Measurements from ENCODE around the gene RPS14. TPM values are rescaled to one million over a fixed set of nuclear protein-coding genes. Genes with fewer than 3 reads are reported as not detected.

Gene RPS14
- total and polyA plus RNA-seq, 2 of the 4 experiments (the other 2 are of a cell fraction), result 6,296 to 7,310 TPM

DNA sequence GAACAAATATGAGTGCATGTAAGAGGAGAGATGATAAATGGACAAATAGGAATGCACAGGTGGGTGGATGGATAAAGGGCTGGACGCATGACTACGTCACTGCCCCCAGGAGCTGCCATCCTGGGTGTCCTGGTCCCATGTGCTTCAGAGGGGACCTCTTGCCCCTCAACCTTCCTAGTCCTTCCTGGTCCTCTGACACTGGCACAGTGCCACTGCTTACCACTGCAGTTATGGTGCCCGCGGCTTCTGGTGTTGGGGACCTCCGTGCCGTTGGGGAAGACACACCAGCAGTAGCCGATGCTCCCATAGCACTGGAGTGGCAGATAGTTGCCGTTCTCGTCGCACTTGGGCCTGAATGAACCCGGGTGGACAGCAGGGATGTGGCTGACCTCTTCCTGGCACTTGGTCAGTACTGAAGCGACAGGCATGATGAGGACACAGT is 46.6 kb downstream of the RPS14 start:
- in situ Hi-C loops (cut with MboI; ENCODE audit: low sequenced_read_pairs), result no loop called here
- TF ChIP-seq CEBPB (IDR thresholded peaks at IDR 0.05; ENCODE audit: low read depth, low read length) (no peak), FOS (IDR thresholded peaks at IDR 0.05; ENCODE audit: low read depth, low read length) (no peak), MAZ (IDR thresholded peaks at IDR 0.05; ENCODE audit: borderline replicate concordance, low read depth, low read length) (no peak), BHLHE40 (IDR thresholded peaks at IDR 0.05; ENCODE audit: low read depth, low read length) (no peak), CHD1 (IDR thresholded peaks at IDR 0.05; ENCODE audit: low read depth, low read length) (no peak), POLR2A (IDR thresholded peaks at IDR 0.05; ENCODE audit: low read depth, low read length) (no peak), RFX5 (IDR thresholded peaks at IDR 0.05; ENCODE audit: low read depth, low read length) (no peak), MXI1 (IDR thresholded peaks at IDR 0.05; ENCODE audit: borderline replicate concordance, low read depth, low read length) (no peak), RCOR1 (IDR thresholded peaks at IDR 0.05; ENCODE audit: insufficient replicate concordance, low read length) (no peak), MAFK (IDR thresholded peaks at IDR 0.05; ENCODE audit: low read depth, low read length) (no peak), SMC3 (IDR thresholded peaks at IDR 0.05; ENCODE audit: low read depth, low read length) (no peak), NFE2L2 (IDR thresholded peaks at IDR 0.05; ENCODE audit: low read depth, low read length) (no peak), RAD21 (IDR thresholded peaks at IDR 0.05; ENCODE audit: low read length) (no peak)
- TF ChIP-seq, protein P1, sequence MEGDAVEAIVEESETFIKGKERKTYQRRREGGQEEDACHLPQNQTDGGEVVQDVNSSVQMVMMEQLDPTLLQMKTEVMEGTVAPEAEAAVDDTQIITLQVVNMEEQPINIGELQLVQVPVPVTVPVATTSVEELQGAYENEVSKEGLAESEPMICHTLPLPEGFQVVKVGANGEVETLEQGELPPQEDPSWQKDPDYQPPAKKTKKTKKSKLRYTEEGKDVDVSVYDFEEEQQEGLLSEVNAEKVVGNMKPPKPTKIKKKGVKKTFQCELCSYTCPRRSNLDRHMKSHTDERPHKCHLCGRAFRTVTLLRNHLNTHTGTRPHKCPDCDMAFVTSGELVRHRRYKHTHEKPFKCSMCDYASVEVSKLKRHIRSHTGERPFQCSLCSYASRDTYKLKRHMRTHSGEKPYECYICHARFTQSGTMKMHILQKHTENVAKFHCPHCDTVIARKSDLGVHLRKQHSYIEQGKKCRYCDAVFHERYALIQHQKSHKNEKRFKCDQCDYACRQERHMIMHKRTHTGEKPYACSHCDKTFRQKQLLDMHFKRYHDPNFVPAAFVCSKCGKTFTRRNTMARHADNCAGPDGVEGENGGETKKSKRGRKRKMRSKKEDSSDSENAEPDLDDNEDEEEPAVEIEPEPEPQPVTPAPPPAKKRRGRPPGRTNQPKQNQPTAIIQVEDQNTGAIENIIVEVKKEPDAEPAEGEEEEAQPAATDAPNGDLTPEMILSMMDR (conservative IDR thresholded peaks at IDR 0.05; ENCODE audit: low read depth, low read length), result no peak
- TF ChIP-seq, protein P2, sequence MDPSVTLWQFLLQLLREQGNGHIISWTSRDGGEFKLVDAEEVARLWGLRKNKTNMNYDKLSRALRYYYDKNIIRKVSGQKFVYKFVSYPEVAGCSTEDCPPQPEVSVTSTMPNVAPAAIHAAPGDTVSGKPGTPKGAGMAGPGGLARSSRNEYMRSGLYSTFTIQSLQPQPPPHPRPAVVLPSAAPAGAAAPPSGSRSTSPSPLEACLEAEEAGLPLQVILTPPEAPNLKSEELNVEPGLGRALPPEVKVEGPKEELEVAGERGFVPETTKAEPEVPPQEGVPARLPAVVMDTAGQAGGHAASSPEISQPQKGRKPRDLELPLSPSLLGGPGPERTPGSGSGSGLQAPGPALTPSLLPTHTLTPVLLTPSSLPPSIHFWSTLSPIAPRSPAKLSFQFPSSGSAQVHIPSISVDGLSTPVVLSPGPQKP (IDR thresholded peaks at IDR 0.05; ENCODE audit: borderline replicate concordance, low read depth, low read length), result no peak
- TF ChIP-seq, protein P3, sequence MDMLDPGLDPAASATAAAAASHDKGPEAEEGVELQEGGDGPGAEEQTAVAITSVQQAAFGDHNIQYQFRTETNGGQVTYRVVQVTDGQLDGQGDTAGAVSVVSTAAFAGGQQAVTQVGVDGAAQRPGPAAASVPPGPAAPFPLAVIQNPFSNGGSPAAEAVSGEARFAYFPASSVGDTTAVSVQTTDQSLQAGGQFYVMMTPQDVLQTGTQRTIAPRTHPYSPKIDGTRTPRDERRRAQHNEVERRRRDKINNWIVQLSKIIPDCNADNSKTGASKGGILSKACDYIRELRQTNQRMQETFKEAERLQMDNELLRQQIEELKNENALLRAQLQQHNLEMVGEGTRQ (IDR thresholded peaks at IDR 0.05; ENCODE audit: low read depth, low read length), result no peak
- CTCF ChIA-PET, result no interaction called here

More for the DNA sequence above, 46.6 kb downstream of the RPS14 start:
- Histone ChIP-seq H3K18ac (ENCODE audit: low read depth, low read length) (no peak overlapping the region), H2AFZ (replicated peaks; ENCODE audit: low read length, poor library complexity) (no peak overlapping the region), H4K8ac (ENCODE audit: low read depth in 2 of 2, low read length in 2 of 2) (no peak overlapping the region), H3K23ac (ENCODE audit: low read depth, low read length) (no peak overlapping the region), H2BK120ac (ENCODE audit: low read depth, low read length) (no peak overlapping the region), H4K5ac (ENCODE audit: low read depth, low read length) (no peak overlapping the region), H2BK15ac (ENCODE audit: low read depth, low read length) (no peak overlapping the region), H3K9ac (ENCODE audit: low read depth, low read length) (no peak overlapping the region), H3K4me1 (ENCODE audit: control insufficient read depth, insufficient read depth, low read length) (peaks cover 14% of the 10 kb centered on the region), H2AK5ac (ENCODE audit: low read depth, low read length) (no peak overlapping the region), H3K79me1 (ENCODE audit: low read depth in 1 of 2, low read length in 2 of 2) (peaks cover 0 to 15% of the 10 kb centered on the region in 2 experiments; a peak in 1 of 4 replicates), H2BK20ac (ENCODE audit: low read depth, low read length) (no peak overlapping the region), H3K9me1 (ENCODE audit: insufficient read depth, low read length) (peaks cover 33% of the 10 kb centered on the region), H3K4ac (ENCODE audit: low read depth, low read length) (no peak overlapping the region), H3K14ac (replicated peaks; ENCODE audit: low read depth, low read length) (no peak overlapping the region), H3K27ac (ENCODE audit: insufficient read depth, low read length) (no peak overlapping the region), H3K4me3 (ENCODE audit: insufficient read depth, low read depth, low read length) (no peak overlapping the region), H4K20me1 (ENCODE audit: insufficient read depth, low read length) (peaks cover 7% of the 10 kb centered on the region; the same call in 1 of the 2 replicates), H3K36me3 (ENCODE audit: control insufficient read depth, insufficient read depth, low read length) (peaks cover 23% of the 10 kb centered on the region), H3K27me3 (ENCODE audit: control insufficient read depth, insufficient read depth, low read length) (no peaks in the 10 kb centered on the region), H2AK9ac (replicated peaks; ENCODE audit: low read depth, low read length, poor library complexity) (no peak overlapping the region), H4K91ac (ENCODE audit: insufficient read depth, low read depth, low read length) (no peak overlapping the region), H2BK5ac (ENCODE audit: low read depth, low read length, poor library complexity, severe bottlenecking) (no peak overlapping the region), H3K4me2 (ENCODE audit: low read depth, low read length) (no peak overlapping the region), H3K56ac (ENCODE audit: extremely low read depth, insufficient read depth, low read length) (no peak overlapping the region), H3K9me3 (ENCODE audit: control insufficient read depth, insufficient read depth, low read length) (no peaks in the 10 kb centered on the region)
- WGBS, 2 experiments (ENCODE audit: extremely low coverage in 2 of 2, insufficient read length in 1 of 2), result 100% methylated on average over 4 of the region's 12 CpGs; no CpG with 5 or more reads in 1 of the 2 experiments
- DNase-seq (no peak), ATAC-seq (ENCODE audit: low read depth) (no peak)
- no TSS peak for BruUV-seq (replicated peaks)
- intact Hi-C loops (cut with micrococcal nuclease) (no loop called here), dilution Hi-C loops (cut with HindIII; ENCODE audit: low sequenced_read_pairs, unreplicated experiment) (no loop called here)
- POLR2A ChIA-PET (ENCODE audit: unreplicated experiment), result no interaction called here
